H1 (cell line): ENCODE results near the gene ABCA9. TPM values are rescaled to one million over a fixed set of nuclear protein-coding genes. Genes with fewer than 3 reads are reported as not detected.

Experiments used
- CTCF ChIA-PET: fragments of 300-600 bp; sonication (Branson Sonifier 250); formaldehyde crosslinking; loops from one replicate; lab custom pipeline; 2021; ENCODE audit not compliant: partially characterized antibody; lab: Charles Lee
- POLR2A ChIA-PET: fragments of 300-600 bp; sonication (Branson Sonifier 250); formaldehyde crosslinking; loops from one replicate; lab custom pipeline; 2021; ENCODE audit warnings: inconsistent platforms; ENCODE audit not compliant: partially characterized antibody; lab: Charles Lee
- DNase-seq, 2 experiments: peaks; one replicate each; pipeline versions ENCODE4 v3.0.0 to v3.0.0-alpha.2; 2010 to 2022; ENCODE audit warnings: low spot score in 2 of 2, low read depth in 1 of 2, mixed read lengths in 1 of 2
- FAIRE-seq: peaks from 2 replicates; lab custom pipeline; 2011; peaks lifted over from hg19 to GRCh38; lab: Jason Lieb, UNC
- H2AFZ ChIP-seq: 2 replicates; pipeline ENCODE4 v1.8.1; 2012; ENCODE audit warnings: low read length, inconsistent platforms
- H2AK5ac ChIP-seq: 2 replicates; pipeline ENCODE4 v1.6.1; 2013; ENCODE audit warnings: low read depth, low read length
- H2BK120ac ChIP-seq: replicated peaks from 2 replicates; pipeline ENCODE3; 2013; ENCODE audit warnings: low read depth, low read length, inconsistent platforms
- H2BK12ac ChIP-seq: 2 replicates; pipeline ENCODE4 v1.6.1; 2013; ENCODE audit warnings: low read depth, low read length
- H2BK15ac ChIP-seq: 2 replicates; pipeline ENCODE4 v1.6.1; 2013; ENCODE audit warnings: low read length
- H2BK20ac ChIP-seq: 2 replicates; pipeline ENCODE4 v1.6.1; 2013; ENCODE audit warnings: low read length
- H2BK5ac ChIP-seq: 2 replicates; pipeline ENCODE4 v1.6.1; 2013; ENCODE audit warnings: low read depth, low read length
- H3K14ac ChIP-seq: 2 replicates; pipeline ENCODE4 v1.6.1; 2013; ENCODE audit warnings: inconsistent platforms; ENCODE audit not compliant: insufficient read length
- H3K18ac ChIP-seq: 2 replicates; pipeline ENCODE4 v1.6.1; 2013; ENCODE audit warnings: low read length; ENCODE audit errors: extremely low read depth
- H3K23ac ChIP-seq: 2 replicates; pipeline ENCODE4 v1.6.1; 2013; ENCODE audit warnings: inconsistent platforms; ENCODE audit not compliant: insufficient read length
- H3K23me2 ChIP-seq: 2 replicates; pipeline ENCODE4 v1.6.1; 2013; ENCODE audit warnings: low read depth, low read length
- H3K27ac ChIP-seq: 2 replicates; pipeline ENCODE4 v1.6.1; 2011; ENCODE audit warnings: low read depth, low read length, inconsistent platforms
- H3K27me3 ChIP-seq, 4 experiments: replicated peaks in 1 of 4; 1 replicate in 1 of 4; 2 replicates in 3 of 4; pipeline versions ENCODE4 v1.6.1 to v1.8.1; 2011 to 2013; ENCODE audit warnings: low read length in 3 of 4, mild to moderate bottlenecking in 3 of 4, inconsistent platforms in 2 of 4, mixed read lengths in 2 of 4, moderate library complexity in 1 of 4; ENCODE audit not compliant: control insufficient read depth in 3 of 4, insufficient read depth in 3 of 4; ENCODE audit errors: extremely low read depth in 1 of 4
- H3K36me3 ChIP-seq, 4 experiments: 2 replicates each; pipeline versions ENCODE4 v1.6.1 to v1.8.1; 2011 to 2013; ENCODE audit warnings: mild to moderate bottlenecking in 4 of 4, low read length in 3 of 4, moderate library complexity in 2 of 4, control low read depth in 1 of 4, inconsistent platforms in 1 of 4; ENCODE audit not compliant: insufficient read depth in 4 of 4, control insufficient read depth in 2 of 4
- H3K4ac ChIP-seq: replicated peaks from 2 replicates; pipeline ENCODE3; 2013; ENCODE audit warnings: low read length, low read depth, mixed read lengths, inconsistent platforms; ENCODE audit not compliant: insufficient read length
- H3K4me1 ChIP-seq, 4 experiments: replicated peaks in 1 of 4; 1 replicate in 1 of 4; 2 replicates in 3 of 4; pipeline versions ENCODE4 v1.6.1 to v1.8.1; 2011 to 2013; ENCODE audit warnings: low read length in 3 of 4, inconsistent platforms in 2 of 4, mixed read lengths in 1 of 4; ENCODE audit not compliant: insufficient read depth in 4 of 4, control insufficient read depth in 3 of 4
- H3K4me2 ChIP-seq, 2 experiments: 2 replicates each; pipeline versions ENCODE4 v1.6.1 to v1.8.1; 2011 to 2013; ENCODE audit warnings: low read depth in 2 of 2, low read length in 2 of 2, control low read depth in 1 of 2, inconsistent platforms in 1 of 2, mild to moderate bottlenecking in 1 of 2; ENCODE audit not compliant: insufficient read depth in 1 of 2
- H3K4me3 ChIP-seq, 4 experiments: fragments of 200-600, 300-600 bp in 1 of 4; sonication (generic), shearing (Covaris generic), sonication (Bioruptor Twin) in 1 of 4; 2 replicates each; pipeline versions ENCODE4 v1.5.1 to v1.8.1; 2011 to 2016; ENCODE audit warnings: low read length in 4 of 4, low read depth in 3 of 4, control low read depth in 2 of 4, inconsistent platforms in 2 of 4, mild to moderate bottlenecking in 2 of 4, mixed read lengths in 1 of 4, moderate library complexity in 1 of 4; ENCODE audit not compliant: insufficient read depth in 2 of 4; ENCODE audit errors: extremely low read depth in 1 of 4
- H3K56ac ChIP-seq: replicated peaks from 2 replicates; pipeline ENCODE3; 2013; ENCODE audit warnings: low read depth, mild to moderate bottlenecking, mixed read lengths, low read length, inconsistent platforms; ENCODE audit not compliant: insufficient read length
- H3K79me1 ChIP-seq: 2 replicates; pipeline ENCODE4 v1.6.1; 2013; ENCODE audit warnings: low read depth, low read length, control low read depth
- H3K79me2 ChIP-seq, 2 experiments: 2 replicates each; pipeline versions ENCODE4 v1.6.1 to v1.8.1; 2012 to 2013; ENCODE audit warnings: low read length in 2 of 2, mild to moderate bottlenecking in 2 of 2, inconsistent platforms in 1 of 2; ENCODE audit not compliant: insufficient read depth in 2 of 2, control insufficient read depth in 1 of 2
- H3K9ac ChIP-seq, 4 experiments: replicated peaks in 1 of 4; 1 replicate in 1 of 4; 2 replicates in 3 of 4; pipeline versions ENCODE4 v1.6.1 to v1.8.1; 2011 to 2013; ENCODE audit warnings: low read depth in 3 of 4, low read length in 3 of 4, control low read depth in 2 of 4, mild to moderate bottlenecking in 2 of 4, moderate library complexity in 2 of 4, inconsistent platforms in 1 of 4; ENCODE audit errors: extremely low read depth in 1 of 4
- H3K9me3 ChIP-seq, 2 experiments: 2 replicates each; pipeline versions ENCODE4 v1.6.1 to v1.8.1; 2012 to 2013; ENCODE audit warnings: mild to moderate bottlenecking in 2 of 2, moderate library complexity in 2 of 2, control low read depth in 1 of 2, inconsistent platforms in 1 of 2, low read depth in 1 of 2, low read length in 1 of 2, mixed read lengths in 1 of 2; ENCODE audit not compliant: insufficient read depth in 2 of 2
- H4K20me1 ChIP-seq, 2 experiments: replicated peaks in 1 of 2; 2 replicates each; pipeline versions ENCODE3 to v1.8.1; 2011 to 2013; ENCODE audit warnings: inconsistent platforms in 2 of 2, low read length in 2 of 2, mild to moderate bottlenecking in 1 of 2; ENCODE audit not compliant: insufficient read depth in 2 of 2, control insufficient read depth in 1 of 2
- H4K5ac ChIP-seq: 2 replicates; pipeline ENCODE4 v1.6.1; 2013; ENCODE audit warnings: low read length, low read depth, mixed read lengths, inconsistent platforms; ENCODE audit not compliant: insufficient read length
- H4K8ac ChIP-seq: 2 replicates; pipeline ENCODE4 v1.8.0; 2013; ENCODE audit warnings: mild to moderate bottlenecking, moderate library complexity, low read length, inconsistent platforms; ENCODE audit not compliant: insufficient read depth; ENCODE audit errors: extremely low read depth
- H4K91ac ChIP-seq: replicated peaks from 2 replicates; pipeline ENCODE3; 2013; ENCODE audit warnings: low read length, mixed read lengths, inconsistent platforms; ENCODE audit not compliant: insufficient read length
- BACH1 ChIP-seq: IDR thresholded peaks from 2 replicates; pipeline ENCODE4 v1.6.1; 2012; ENCODE audit warnings: low read length, improper control_type of control experiment
- GABPA ChIP-seq: IDR thresholded peaks from 2 replicates; pipeline ENCODE4 v1.6.1; 2011; ENCODE audit warnings: mild to moderate bottlenecking, low read length, moderate library complexity, borderline replicate concordance; ENCODE audit not compliant: insufficient read depth
- JUN ChIP-seq: IDR thresholded peaks from 2 replicates; pipeline ENCODE4 v1.6.1; 2011; ENCODE audit warnings: low read depth, mild to moderate bottlenecking, improper control_type of control experiment, low read length
- SRF ChIP-seq: IDR thresholded peaks from 2 replicates; pipeline ENCODE4 v1.6.1; 2011; ENCODE audit warnings: mild to moderate bottlenecking, low read depth, low read length, moderate library complexity
- TCF12 ChIP-seq: IDR thresholded peaks from 2 replicates; pipeline ENCODE4 v1.6.1; 2011; ENCODE audit warnings: low read depth, mild to moderate bottlenecking, low read length
- WGBS, 2 experiments: shearing (Covaris generic) in 1 of 2; methylation state at CpG; one replicate each; pipeline versions ENCODE4 v1.1.6 to v1.1.7; 2013 to 2015; ENCODE audit warnings: low lambda C conversion rate in 2 of 2, mixed read lengths in 2 of 2, inconsistent platforms in 1 of 2, low coverage in 1 of 2, missing lambda C conversion rate in 1 of 2; ENCODE audit not compliant: insufficient replicate concordance in 2 of 2, insufficient coverage in 1 of 2, insufficient read length in 1 of 2; ENCODE audit errors: extremely low coverage in 1 of 2, missing lambda C conversion rate in 1 of 2; 5-methylcytosine and 5-hydroxymethylcytosine counted together
- polyA plus RNA-seq, 7 experiments: library from polyadenylated mRNA; depleted of rRNA in 3 of 7; stranded (reverse) in 5 of 7; unstranded in 2 of 7; fragments of >200 nt in 5 of 7; fragments of 200-250 nt in 2 of 7; gene quantifications; 1 replicate in 5 of 7; 2 replicates in 1 of 7; 4 replicates in 1 of 7; pipeline versions ENCODE4 v1.2.1 to v1.2.3, GENCODE V29; 2011 to 2013; ENCODE audit warnings: missing spikeins in 2 of 7, mixed read lengths in 2 of 7
- total RNA-seq: library from RNA; stranded (reverse); fragmentation: NEBNext Ultra II Directional; extraction: Animal tissue kit (Norgen Biotek cat#: 25700); gene quantifications from 2 replicates; pipeline ENCODE4 v1.2.1, GENCODE V29; 2021

ABCA9 gene
- total and polyA plus RNA-seq, 2 of the 8 experiments (the other 6 are each of a cell fraction or from before 2014, with no cell fraction given) = not detected

DNA sequence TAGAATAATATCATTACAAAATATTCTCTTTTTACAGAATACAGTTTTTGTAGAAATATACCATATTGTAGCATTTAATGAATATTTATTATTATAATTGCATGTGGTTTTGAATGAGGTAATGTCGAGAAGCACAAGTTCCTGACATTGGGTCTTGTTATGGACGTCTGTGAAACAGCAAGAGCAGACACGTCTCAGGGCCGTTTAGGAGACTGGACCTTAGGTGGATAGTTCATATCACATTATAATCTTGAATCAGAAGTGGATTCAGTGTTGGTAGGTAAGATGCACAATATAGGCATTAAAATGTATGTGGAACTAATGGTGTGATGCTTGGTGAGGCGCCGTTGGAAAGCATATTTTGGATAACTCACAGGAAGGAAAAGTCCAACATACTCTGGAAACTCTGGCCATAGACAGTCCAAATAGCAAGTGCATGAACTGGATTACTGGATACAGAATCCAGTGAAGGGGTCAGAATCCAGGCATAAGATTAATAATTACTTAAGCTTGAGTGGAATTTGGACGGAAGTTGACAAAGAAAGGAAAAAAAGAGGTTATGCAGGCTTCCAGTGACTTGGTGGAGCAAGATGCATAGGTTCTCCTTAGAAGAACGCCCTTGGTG lies 122.7 kb downstream of the ABCA9 start:
- no peak for DNase-seq
- FAIRE-seq = no peak
- H3K4me1 ChIP-seq = no peaks in the 10 kb centered on the region
- no peak overlapping the region for H4K5ac ChIP-seq
- no peak overlapping the region for H3K4ac ChIP-seq
- no peaks in the 10 kb centered on the region for H3K27me3 ChIP-seq
- no peak overlapping the region for H2BK12ac ChIP-seq
- no peak overlapping the region for H3K23ac ChIP-seq
- H2BK5ac ChIP-seq = no peak overlapping the region
- no peak overlapping the region for H3K14ac ChIP-seq
- H3K36me3 ChIP-seq = no peaks in the 10 kb centered on the region
- no peak overlapping the region for H3K27ac ChIP-seq
- H3K9ac ChIP-seq = no peak overlapping the region
- H2BK120ac ChIP-seq = no peak overlapping the region
- H3K18ac ChIP-seq = no peak overlapping the region
- TF ChIP-seq SRF (no peak), BACH1 (no peak), GABPA (no peak), JUN (no peak), TCF12 (no peak)
- no peaks in the 10 kb centered on the region for H4K20me1 ChIP-seq
- CTCF ChIA-PET = no interaction called here
- WGBS, 2 experiments = 76% methylated on average over 8 of the region's 8 CpGs; no CpG with 5 or more reads in 1 of the 2 experiments
- H4K91ac ChIP-seq = no peak overlapping the region
- no peak overlapping the region for H2BK20ac ChIP-seq
- no peaks in the 10 kb centered on the region for H3K79me1 ChIP-seq
- no peaks in the 10 kb centered on the region for H3K23me2 ChIP-seq
- no peak overlapping the region for H3K56ac ChIP-seq
- H4K8ac ChIP-seq = no peak overlapping the region
- H3K4me2 ChIP-seq = no peak overlapping the region
- no peak overlapping the region for H3K4me3 ChIP-seq
- H2AK5ac ChIP-seq = no peak overlapping the region
- no peaks in the 10 kb centered on the region for H3K9me3 ChIP-seq
- POLR2A ChIA-PET = no interaction called here
- no peaks in the 10 kb centered on the region for H3K79me2 ChIP-seq
- no peak overlapping the region for H2BK15ac ChIP-seq
- H2AFZ ChIP-seq = no peak overlapping the region
